Measurements from ENCODE around the gene NEGR1.

- TF ChIP-seq CTCF (IDR thresholded peaks at IDR 0.05), result no peak
- no peak for TF ChIP-seq POLR2A (IDR thresholded peaks at IDR 0.05)
Measured at GRCh38 chr1:71583756-71584155, 698.6 kb downstream of the NEGR1 start.

Measured in upper lobe of left lung (tissue), 4 donors.